ENCODE results near the gene AOC1.

- TF ChIP-seq HDAC2 (CRISPR knock-in tag; IDR thresholded peaks at IDR 0.05) (no peak), BRCA1 (CRISPR knock-in tag; IDR thresholded peaks at IDR 0.05) (no peak)
Measured at GRCh38 chr7:150845421-150845861, 6.9 kb upstream of the AOC1 start.

All from HepG2 (cell line).